ENCODE data around the gene TNFSF12. TPM values are rescaled to one million over a fixed set of nuclear protein-coding genes. Genes with fewer than 3 reads are reported as not detected.

Gene TNFSF12
- 9.1 to 12.2 TPM (median 10.8 TPM) in 5 replicates for total RNA-seq (2022; extraction: Qiagen RNA extraction; ENCODE audit: low read depth)

GRCh38 chr17:7548585-7549400 lies at the start of gene TNFSF12:
Gene TNFSF12 (plus strand): TSS chr17:7549058. CDS start chr17:7549154, 96 bp downstream.

GRCh38 chr17:7558544-7559319 lies 9.9 kb downstream of the TNFSF12 start, which contains the start of gene TNFSF13:
Gene TNFSF13 (plus strand): TSS chr17:7558750. CDS start chr17:7559040, 290 bp downstream.

GRCh38 chr17:7561589-7562207 lies 12.8 kb downstream of the TNFSF12 start, which contains the start of gene SENP3:
Gene SENP3 (plus strand): TSS chr17:7561919. CDS start chr17:7563077, 1,158 bp downstream.

GRCh38 chr17:7579001-7579833 lies 30.4 kb downstream of the TNFSF12 start, which contains the start of gene CD68:
Gene CD68 (plus strand): TSS chr17:7579638. CDS start chr17:7579678, 40 bp downstream.

GRCh38 chr17:7583253-7584109 lies 34.6 kb downstream of the TNFSF12 start, which contains the start of gene MPDU1:
Gene MPDU1 (plus strand): TSS chr17:7583852. CDS start chr17:7583863, 11 bp downstream.

GRCh38 chr17:7589891-7590691 lies 41.2 kb downstream of the TNFSF12 start, which contains the start of gene SOX15:
Gene SOX15 (minus strand): TSS chr17:7590094. CDS start chr17:7589676, 418 bp downstream.

Other genes with a start within 250 kb of the TNFSF12 start
- 1,622 to 1,789 TPM (median 1,677 TPM) in 5 replicates for gene EIF5A, start 241.4 kb upstream of the TNFSF12 start, total RNA-seq (2022; extraction: Qiagen RNA extraction; ENCODE audit: low read depth)
- gene GPS2, start 233.7 kb upstream of the TNFSF12 start, total RNA-seq (2022; extraction: Qiagen RNA extraction; ENCODE audit: low read depth), result 84.7 to 101 TPM (median 95.3 TPM) in 5 replicates
- gene NEURL4, start 219.7 kb upstream of the TNFSF12 start, total RNA-seq (2022; extraction: Qiagen RNA extraction; ENCODE audit: low read depth), result 25.3 to 31.6 TPM (median 30.1 TPM) in 5 replicates
- 1.7 to 5.4 TPM (median 3.1 TPM) in 5 replicates for gene ACAP1, start 212.5 kb upstream of the TNFSF12 start, total RNA-seq (2022; extraction: Qiagen RNA extraction; ENCODE audit: low read depth)
- 9.4 to 13.4 TPM (median 10.7 TPM) in 5 replicates for gene KCTD11, start 196.9 kb upstream of the TNFSF12 start, total RNA-seq (2022; extraction: Qiagen RNA extraction; ENCODE audit: low read depth)
- gene TMEM95, start 193.9 kb upstream of the TNFSF12 start, total RNA-seq (2022; extraction: Qiagen RNA extraction; ENCODE audit: low read depth), result not detected in 5 replicates
- gene TNK1, start 168.0 kb upstream of the TNFSF12 start, total RNA-seq (2022; extraction: Qiagen RNA extraction; ENCODE audit: low read depth), result 1.4 to 2.0 TPM (median 1.5 TPM) in 5 replicates
- gene PLSCR3, start 154.5 kb upstream of the TNFSF12 start, total RNA-seq (2022; extraction: Qiagen RNA extraction; ENCODE audit: low read depth), result 38.1 to 44.3 TPM (median 41.3 TPM) in 5 replicates
- 202 to 227 TPM (median 216 TPM) in 5 replicates for gene TMEM256, start 145.0 kb upstream of the TNFSF12 start, total RNA-seq (2022; extraction: Qiagen RNA extraction; ENCODE audit: low read depth)
- 13.2 to 18.5 TPM (median 17.1 TPM) in 5 replicates for gene NLGN2, start 141.2 kb upstream of the TNFSF12 start, total RNA-seq (2022; extraction: Qiagen RNA extraction; ENCODE audit: low read depth)
- gene SPEM1, start 128.7 kb upstream of the TNFSF12 start, total RNA-seq (2022; extraction: Qiagen RNA extraction; ENCODE audit: low read depth), result 0.14 TPM in 1 of 5 replicates, not detected in the others
- 0.14 TPM in 1 of 5 replicates, not detected in the others for gene SPEM2, start 123.4 kb upstream of the TNFSF12 start, total RNA-seq (2022; extraction: Qiagen RNA extraction; ENCODE audit: low read depth)
- gene SPEM3, start 120.2 kb upstream of the TNFSF12 start, total RNA-seq (2022; extraction: Qiagen RNA extraction; ENCODE audit: low read depth), result not detected in 5 replicates
- gene TMEM102, start 113.6 kb upstream of the TNFSF12 start, total RNA-seq (2022; extraction: Qiagen RNA extraction; ENCODE audit: low read depth), result 10.2 to 13.7 TPM (median 12.1 TPM) in 5 replicates
- gene FGF11, start 109.5 kb upstream of the TNFSF12 start, total RNA-seq (2022; extraction: Qiagen RNA extraction; ENCODE audit: low read depth), result 0.43 to 1.3 TPM (median 1.1 TPM) in 5 replicates
- 7.3 to 11.0 TPM (median 9.1 TPM) in 5 replicates for gene CHRNB1, start 104.0 kb upstream of the TNFSF12 start, total RNA-seq (2022; extraction: Qiagen RNA extraction; ENCODE audit: low read depth)
- gene ZBTB4, start 69.4 kb upstream of the TNFSF12 start, total RNA-seq (2022; extraction: Qiagen RNA extraction; ENCODE audit: low read depth), result 18.5 to 23.4 TPM (median 22.7 TPM) in 5 replicates
- not detected in 5 replicates for gene SLC35G6, start 67.6 kb upstream of the TNFSF12 start, total RNA-seq (2022; extraction: Qiagen RNA extraction; ENCODE audit: low read depth)
- gene POLR2A, start 64.7 kb upstream of the TNFSF12 start, total RNA-seq (2022; extraction: Qiagen RNA extraction; ENCODE audit: low read depth), result 63.4 to 76.8 TPM (median 71.8 TPM) in 5 replicates
- gene TNFSF13, start 9.7 kb downstream of the TNFSF12 start, total RNA-seq (2022; extraction: Qiagen RNA extraction; ENCODE audit: low read depth), result 0.37 to 1.1 TPM (median 0.87 TPM) in 5 replicates
- gene SENP3, start 12.9 kb downstream of the TNFSF12 start, total RNA-seq (2022; extraction: Qiagen RNA extraction; ENCODE audit: low read depth), result 85.2 to 101 TPM (median 93.8 TPM) in 5 replicates
- gene CD68, start 30.6 kb downstream of the TNFSF12 start, total RNA-seq (2022; extraction: Qiagen RNA extraction; ENCODE audit: low read depth), result 25.6 to 35.0 TPM (median 28.2 TPM) in 5 replicates
- 112 to 145 TPM (median 126 TPM) in 5 replicates for gene MPDU1, start 34.8 kb downstream of the TNFSF12 start, total RNA-seq (2022; extraction: Qiagen RNA extraction; ENCODE audit: low read depth)
- 0.13 to 0.30 TPM (median 0.14 TPM) in 5 replicates for gene SOX15, start 41.0 kb downstream of the TNFSF12 start, total RNA-seq (2022; extraction: Qiagen RNA extraction; ENCODE audit: low read depth)
- gene FXR2, start 65.8 kb downstream of the TNFSF12 start, total RNA-seq (2022; extraction: Qiagen RNA extraction; ENCODE audit: low read depth), result 44.0 to 59.8 TPM (median 56.2 TPM) in 5 replicates
- 65.1 to 91.4 TPM (median 81.4 TPM) in 5 replicates for gene SAT2, start 78.8 kb downstream of the TNFSF12 start, total RNA-seq (2022; extraction: Qiagen RNA extraction; ENCODE audit: low read depth)
- 0.29 to 1.1 TPM (median 0.42 TPM) in 5 replicates for gene SHBG, start 81.1 kb downstream of the TNFSF12 start, total RNA-seq (2022; extraction: Qiagen RNA extraction; ENCODE audit: low read depth)
- gene ATP1B2, start 101.9 kb downstream of the TNFSF12 start, total RNA-seq (2022; extraction: Qiagen RNA extraction; ENCODE audit: low read depth), result 0.12 to 0.42 TPM (median 0.26 TPM) in 5 replicates
- 38.4 to 46.5 TPM (median 42.3 TPM) in 5 replicates for gene TP53, start 138.4 kb downstream of the TNFSF12 start, total RNA-seq (2022; extraction: Qiagen RNA extraction; ENCODE audit: low read depth)
- gene WRAP53, start 139.4 kb downstream of the TNFSF12 start, total RNA-seq (2022; extraction: Qiagen RNA extraction; ENCODE audit: low read depth), result 29.3 to 48.6 TPM (median 40.8 TPM) in 5 replicates
- 1.3 to 1.6 TPM (median 1.5 TPM) in 5 replicates for gene EFNB3, start 156.1 kb downstream of the TNFSF12 start, total RNA-seq (2022; extraction: Qiagen RNA extraction; ENCODE audit: low read depth)
- gene DNAH2, start 168.7 kb downstream of the TNFSF12 start, total RNA-seq (2022; extraction: Qiagen RNA extraction; ENCODE audit: low read depth), result 0.01 to 0.10 TPM (median 0.05 TPM) in 4 of 5 replicates, not detected in the other

Data from A549 treated with GW870086 at 1 μM for 4 hours (cell line).